Hippocampal formation (tissue), 2 donors: ENCODE results near the gene MAN1C1.

Source experiments
- DNase-seq, 2 donors: peaks; one replicate each; lab custom pipeline; 2025; lab: John Stamatoyannopoulos, UW

MAN1C1 gene

GRCh38 chr1:25742316-25742715 is 125.7 kb downstream of the MAN1C1 start:
- DNase-seq, result no peak

DNA sequence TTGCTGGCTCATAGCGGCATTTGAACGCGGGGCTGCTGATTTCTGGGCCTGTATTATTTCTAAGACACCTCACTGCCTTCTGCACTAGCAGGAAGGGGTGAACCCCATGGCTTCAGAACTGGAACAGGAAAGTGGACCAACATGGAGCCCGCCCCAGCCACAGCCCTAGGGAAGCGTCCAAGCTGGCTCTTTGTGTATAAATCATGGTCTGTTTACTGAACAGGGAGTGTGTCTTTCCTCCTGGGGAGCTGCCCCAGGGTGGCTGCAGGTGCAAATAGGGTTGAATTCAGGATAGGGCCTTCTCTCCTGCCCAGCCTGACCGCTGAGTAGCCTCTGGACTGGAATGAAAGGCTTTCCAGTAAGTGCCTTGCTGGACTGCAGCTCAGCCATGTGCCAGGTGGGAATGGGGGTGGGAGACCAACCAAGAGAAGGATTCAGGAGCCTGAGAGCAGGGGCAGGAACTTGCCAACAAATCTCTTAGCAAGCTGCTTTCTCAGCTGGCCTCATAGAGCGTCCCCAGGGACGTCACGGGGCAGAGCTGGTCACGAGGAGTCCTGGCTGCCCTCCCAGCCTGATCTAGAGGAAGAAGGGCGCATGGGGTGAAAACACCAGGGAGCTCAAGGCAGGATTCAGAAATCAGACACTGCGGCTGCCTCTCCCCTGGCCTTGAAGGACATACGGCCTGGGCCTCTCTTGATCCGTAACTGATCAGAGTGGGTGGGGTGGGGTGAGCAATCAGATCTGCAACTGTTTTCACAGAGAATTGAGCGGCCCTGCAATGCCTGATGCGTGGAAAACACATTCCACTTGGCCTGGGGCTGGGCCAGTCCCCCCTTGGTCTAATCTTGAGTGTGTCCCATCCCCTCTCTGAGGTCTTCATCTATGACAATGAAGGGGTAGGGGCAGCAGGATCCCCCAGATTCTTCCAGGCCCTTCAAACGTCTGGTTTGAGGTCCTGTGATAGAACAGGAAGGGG is 126.9 kb downstream of the MAN1C1 start:
- peak in 1 of 2 donors; percentile 59 for DNase-seq

DNA sequence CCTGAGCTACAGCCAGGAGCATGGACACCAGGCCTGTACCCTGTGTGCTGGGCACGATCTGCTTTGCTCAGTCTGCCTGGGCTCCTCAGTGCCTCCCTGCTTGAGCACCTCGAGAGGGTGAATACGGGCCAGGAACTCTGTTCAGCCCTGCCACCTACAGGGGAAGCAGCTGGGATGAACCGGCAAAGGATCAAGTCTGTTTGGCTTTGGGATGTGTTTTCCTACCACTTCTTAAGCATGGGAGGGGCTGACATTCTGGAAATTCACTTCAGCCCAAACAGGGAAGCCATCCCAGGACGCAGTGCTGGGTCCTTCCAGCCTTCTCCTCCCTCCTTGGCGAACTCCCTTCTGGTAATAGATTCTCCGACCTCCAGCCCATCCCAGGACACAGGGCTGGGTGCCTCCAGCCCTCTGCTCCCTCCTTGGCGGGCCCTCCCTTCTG is 127.6 kb downstream of the MAN1C1 start:
- DNase-seq, result peak; percentile 31 to 59

GRCh38 chr1:25744636-25745425 is 128.2 kb downstream of the MAN1C1 start:
- DNase-seq, result no peak

GRCh38 chr1:25746299-25747045 is 129.9 kb downstream of the MAN1C1 start:
- no peak for DNase-seq

DNA sequence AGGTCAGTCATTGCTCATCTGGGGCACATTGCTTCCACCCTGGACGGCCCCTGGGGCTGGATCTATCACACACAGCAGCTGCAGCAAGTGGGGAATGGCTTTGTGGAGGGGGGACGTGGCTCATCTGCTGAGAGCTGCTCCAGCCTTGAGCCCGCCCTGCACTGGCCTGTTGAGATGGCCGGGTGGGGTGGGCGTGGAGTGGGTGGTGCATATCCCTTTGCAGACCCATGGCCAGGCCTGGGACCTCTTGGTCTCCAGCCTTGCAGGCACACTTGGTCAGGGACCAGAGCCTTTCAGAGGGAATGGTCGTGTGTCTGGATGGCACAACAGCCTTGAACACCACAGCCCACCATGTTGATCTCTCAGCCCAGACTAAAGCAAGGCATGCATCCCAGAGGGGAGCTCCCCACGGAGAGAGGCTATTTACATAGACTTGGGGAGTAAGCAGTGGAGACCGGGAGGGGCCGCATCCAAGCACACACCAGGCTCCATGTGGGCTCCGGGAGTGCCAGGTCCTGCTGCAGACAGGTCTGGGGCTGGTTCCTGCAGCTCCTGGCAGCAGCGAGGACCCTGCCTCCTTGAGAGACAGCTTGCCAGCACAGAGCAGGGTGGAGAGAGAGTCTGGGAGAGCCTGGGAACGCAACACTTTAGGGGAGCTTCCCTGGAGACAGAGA is 130.6 kb downstream of the MAN1C1 start:
- DNase-seq, result no peak

DNA sequence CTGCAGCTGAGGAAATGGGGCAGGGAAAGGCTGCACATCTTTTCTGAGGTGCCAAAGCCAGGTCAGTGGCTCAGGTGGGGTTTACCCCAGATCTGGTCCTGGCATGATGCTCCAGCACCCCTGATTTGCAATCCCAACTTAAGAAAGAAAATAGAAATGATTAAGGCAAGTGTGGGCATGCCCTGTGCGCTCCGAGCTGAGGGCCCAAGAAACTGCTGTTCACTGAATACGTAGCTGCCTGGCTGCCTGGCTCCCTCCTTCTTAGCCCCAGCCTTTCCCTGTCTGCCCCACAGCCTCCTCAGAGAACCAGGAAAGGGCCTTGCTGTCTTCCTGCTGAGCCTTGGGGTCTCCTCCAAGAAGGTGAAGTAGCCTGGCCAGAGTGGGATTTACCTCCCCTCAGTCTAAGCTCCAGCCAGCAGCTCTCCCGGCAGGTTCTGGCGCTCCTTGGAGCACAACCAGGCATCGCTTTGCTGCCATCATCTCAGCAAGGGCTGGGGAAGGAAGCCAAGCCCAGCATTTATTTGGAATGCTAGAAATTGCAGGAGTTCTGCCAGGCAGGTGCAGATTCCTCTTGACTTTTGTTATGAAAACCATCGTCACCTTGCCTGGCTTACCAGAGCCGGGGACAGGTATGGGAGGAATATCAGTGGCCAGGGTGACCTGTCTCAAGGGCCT is 132.1 kb downstream of the MAN1C1 start:
- no peak for DNase-seq

GRCh38 chr1:25750923-25751605 is 134.5 kb downstream of the MAN1C1 start:
- DNase-seq, result no peak

GRCh38 chr1:25754470-25755181 is 138.0 kb downstream of the MAN1C1 start:
- DNase-seq, result peak in 1 of 2 donors; percentile 17

DNA sequence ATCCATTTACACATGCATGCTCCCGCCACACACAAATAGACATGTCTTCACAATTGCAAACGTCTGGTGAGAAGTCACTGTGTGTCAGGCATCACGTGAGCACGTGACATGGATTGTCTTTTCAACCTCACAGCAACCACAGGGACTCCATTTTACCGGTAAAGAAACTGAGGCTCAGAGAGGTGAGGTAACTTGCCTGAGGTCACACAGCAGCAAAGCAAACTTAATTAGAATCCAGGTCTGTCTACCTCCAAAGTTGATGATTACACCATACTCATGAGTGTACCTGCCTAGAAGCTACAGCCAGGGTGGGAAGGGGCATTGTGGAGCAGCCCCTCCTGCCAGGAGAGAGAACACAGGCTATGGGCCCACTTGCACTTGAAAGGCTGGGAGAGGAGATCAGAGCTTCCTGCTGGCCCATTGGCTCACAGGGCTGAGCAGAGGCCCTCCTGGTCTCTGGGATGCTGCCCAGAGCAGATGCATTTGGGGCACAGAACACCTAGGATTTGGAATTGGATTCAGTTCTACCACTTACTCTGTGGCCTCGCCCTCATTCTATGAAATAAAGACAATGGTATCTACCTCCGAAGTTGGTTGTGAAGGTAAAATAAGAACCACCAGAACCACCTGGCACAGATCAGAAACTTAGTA is 139.0 kb downstream of the MAN1C1 start:
- DNase-seq, result no peak

- no peak for DNase-seq
Measured at GRCh38 chr1:25756215-25756614, 139.6 kb downstream of the MAN1C1 start.

DNA sequence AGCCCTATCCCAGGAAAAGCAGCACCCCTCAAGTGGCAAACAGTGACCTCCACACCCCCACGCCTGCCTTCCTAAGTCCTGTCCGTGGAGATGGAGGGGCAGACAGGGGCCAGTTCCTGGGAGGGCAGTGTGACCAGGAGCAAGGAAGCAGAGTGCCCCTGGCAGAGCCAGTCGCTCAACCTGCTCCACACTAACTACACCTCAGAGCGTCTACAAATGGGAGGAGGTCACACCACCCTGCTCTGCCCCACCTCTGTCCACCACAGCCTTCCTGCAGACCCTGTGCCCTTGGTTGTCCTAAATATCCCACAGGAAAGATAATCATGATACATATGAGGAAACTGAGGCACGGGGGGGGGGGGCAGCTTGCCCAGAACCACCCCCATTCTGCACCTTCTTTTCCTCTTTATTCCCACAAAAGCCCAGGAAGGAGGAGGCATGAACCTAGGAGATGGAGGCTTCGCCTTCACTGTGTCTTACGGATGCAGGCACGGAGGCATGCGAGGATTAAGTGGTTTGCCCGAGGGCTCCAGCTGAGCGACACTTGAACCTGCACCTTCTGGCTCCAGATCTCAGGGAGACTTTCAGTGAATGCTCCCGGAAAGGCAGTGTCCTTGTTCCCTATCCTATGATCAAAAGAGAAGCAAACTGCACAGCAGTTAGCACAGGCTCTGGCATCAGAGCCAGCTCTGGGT is 140.7 kb downstream of the MAN1C1 start:
- DNase-seq, result no peak

- no peak for DNase-seq
Measured at GRCh38 chr1:25757846-25758185, 141.2 kb downstream of the MAN1C1 start.

DNA sequence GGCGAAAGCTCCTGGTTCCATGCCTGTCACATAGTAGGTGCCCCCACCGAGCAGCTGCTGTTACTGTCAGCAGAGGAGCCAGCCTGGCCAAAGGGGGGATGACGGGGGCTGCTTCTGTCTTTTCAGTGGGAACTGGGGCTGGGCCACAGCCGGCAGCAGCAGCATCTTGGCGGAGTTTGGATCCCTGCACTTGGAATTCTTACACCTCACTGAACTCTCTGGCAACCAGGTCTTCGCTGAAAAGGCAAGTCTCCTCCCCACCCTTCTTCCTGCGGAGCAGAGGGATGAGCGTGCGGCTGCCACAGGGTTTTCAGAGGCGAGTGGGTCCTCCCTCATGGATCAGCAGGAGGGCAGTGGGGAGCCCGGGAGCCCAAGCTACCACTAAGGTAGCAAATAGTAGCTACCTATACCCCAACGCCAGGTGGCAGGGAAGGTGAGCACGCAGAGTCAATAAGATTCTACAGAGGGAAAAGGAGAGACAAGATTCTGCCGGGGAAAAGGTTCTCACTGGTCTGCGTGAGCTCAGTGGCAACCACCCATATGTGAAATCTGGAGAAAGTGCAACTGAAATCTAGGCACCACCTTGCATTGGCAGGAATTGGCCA is 142.0 kb downstream of the MAN1C1 start:
- DNase-seq, result no peak

DNA sequence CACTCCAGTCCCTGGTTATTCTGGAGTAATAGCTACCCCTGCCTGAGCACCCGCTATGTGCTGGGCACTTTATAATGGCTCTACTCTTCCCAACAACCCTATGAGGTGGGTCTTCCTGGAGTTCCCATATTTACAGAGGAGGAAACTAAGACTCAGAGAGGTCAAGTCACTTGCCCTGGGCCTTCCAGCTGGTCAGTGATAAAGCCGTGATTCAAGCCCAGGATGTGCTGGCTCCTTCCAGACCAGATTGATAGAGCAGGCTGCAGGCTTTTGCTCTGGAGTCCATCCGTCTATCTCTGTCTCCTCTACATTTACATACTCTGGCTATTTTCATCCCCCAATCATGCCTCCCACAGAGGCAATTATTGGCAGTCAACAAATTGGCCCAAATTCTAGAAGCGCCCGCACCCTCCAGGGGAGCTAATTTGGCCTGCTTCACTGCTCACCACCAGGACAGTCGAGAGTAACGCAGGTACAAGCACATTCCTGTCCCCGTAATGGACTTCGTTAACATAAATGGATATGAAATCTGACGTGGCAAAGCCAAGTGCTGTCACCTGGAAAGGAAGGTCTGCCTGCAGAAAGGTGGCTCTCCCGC is 143.6 kb downstream of the MAN1C1 start:
- DNase-seq, result no peak

DNA sequence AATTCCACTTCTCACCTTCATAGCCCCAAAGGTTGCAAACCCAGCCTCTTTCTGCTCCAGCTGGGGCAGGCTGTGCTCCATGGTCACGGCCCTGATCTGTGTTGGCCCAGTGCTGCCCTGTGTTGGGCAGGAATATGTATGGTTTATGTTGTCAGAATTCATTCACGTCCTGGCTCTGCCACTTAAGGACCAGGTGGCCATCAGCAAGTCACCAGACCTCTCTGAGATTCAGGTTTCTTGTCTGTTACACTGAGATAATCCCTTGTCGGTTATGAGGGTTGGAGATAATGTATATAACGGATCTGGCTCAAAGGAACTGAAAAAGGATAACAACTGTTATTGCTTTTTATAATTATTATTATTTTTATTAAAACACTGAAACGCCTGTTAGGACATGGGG is 144.3 kb downstream of the MAN1C1 start:
- no peak for DNase-seq

GRCh38 chr1:25763493-25763892 is 146.9 kb downstream of the MAN1C1 start:
- DNase-seq, result no peak
